Measurements from ENCODE around the gene ZCCHC8. TPM values are rescaled to one million over a fixed set of nuclear protein-coding genes. Genes with fewer than 3 reads are reported as not detected.

The ZCCHC8 gene
- total and polyA plus RNA-seq, 2 of the 4 experiments (the other 2 are of a cell fraction), result 9.5 to 12.7 TPM

DNA sequence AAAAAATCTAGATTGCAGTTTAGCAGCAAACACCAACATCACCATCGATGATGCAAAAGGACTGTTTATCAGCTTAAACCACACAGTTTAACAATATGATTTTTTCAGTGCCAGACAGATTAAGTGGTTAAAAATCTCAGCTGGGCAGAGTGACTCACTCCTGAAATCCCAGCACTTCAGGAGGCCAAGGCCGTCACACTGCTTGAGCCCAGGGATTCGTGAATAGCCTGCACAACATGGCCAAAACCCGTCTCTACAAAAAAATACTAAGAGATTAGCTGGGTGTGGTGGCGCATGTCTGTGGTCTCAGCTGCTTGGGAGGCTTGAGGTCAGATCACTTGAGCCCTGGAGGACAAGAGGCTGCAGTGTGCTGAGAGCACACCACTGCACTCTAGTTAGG lies 17.1 kb upstream of the ZCCHC8 start:
- H4K5ac ChIP-seq (ENCODE audit: low read depth, low read length), result no peak overlapping the region
- TF ChIP-seq CEBPB (IDR thresholded peaks at IDR 0.05; ENCODE audit: low read depth, low read length) (peak; percentile 91), POLR2A (IDR thresholded peaks at IDR 0.05; ENCODE audit: low read depth, low read length) (no peak), CHD1 (IDR thresholded peaks at IDR 0.05; ENCODE audit: low read depth, low read length) (no peak), RCOR1 (IDR thresholded peaks at IDR 0.05; ENCODE audit: insufficient replicate concordance, low read length) (no peak), MAFK (IDR thresholded peaks at IDR 0.05; ENCODE audit: low read depth, low read length) (0 out of 2 replicates have a peak, but pooled peaks have one; percentile 3), ELK1 (IDR thresholded peaks at IDR 0.05; ENCODE audit: borderline replicate concordance, low read depth, low read length) (no peak), BHLHE40 (IDR thresholded peaks at IDR 0.05; ENCODE audit: low read depth, low read length) (peak; percentile 42), FOS (IDR thresholded peaks at IDR 0.05; ENCODE audit: low read depth, low read length) (peak; percentile 88), NFE2L2 (IDR thresholded peaks at IDR 0.05; ENCODE audit: low read depth, low read length) (0 out of 2 replicates have a peak, but pooled peaks have one; percentile 0), MXI1 (IDR thresholded peaks at IDR 0.05; ENCODE audit: borderline replicate concordance, low read depth, low read length) (peak; percentile 81; the same call in 1 of the 2 replicates), SMC3 (IDR thresholded peaks at IDR 0.05; ENCODE audit: low read depth, low read length) (no peak)
- no peak overlapping the region for H2BK20ac ChIP-seq (ENCODE audit: low read depth, low read length)
- no TSS peak for BruUV-seq (replicated peaks)
- H3K9me3 ChIP-seq (ENCODE audit: control insufficient read depth, insufficient read depth, low read length), result 0 out of 2 replicates have a peak, but pooled peaks cover 2% of the 10 kb centered on the region
- H4K91ac ChIP-seq (ENCODE audit: insufficient read depth, low read depth, low read length), result no peak overlapping the region
- peaks cover 79% of the 10 kb centered on the region for H4K20me1 ChIP-seq (ENCODE audit: insufficient read depth, low read length)
- H3K4me2 ChIP-seq (ENCODE audit: low read depth, low read length), result no peak overlapping the region
- H3K27me3 ChIP-seq (ENCODE audit: control insufficient read depth, insufficient read depth, low read length), result no peaks in the 10 kb centered on the region
- ChIA-PET POLR2A (ENCODE audit: unreplicated experiment) (no interaction called here), CTCF (no interaction called here)
- peak overlapping the region; percentile 59 for H2AK9ac ChIP-seq (replicated peaks; ENCODE audit: low read depth, low read length, poor library complexity)
- H3K4ac ChIP-seq (ENCODE audit: low read depth, low read length), result 0 out of 2 replicates have a peak overlapping the region, but pooled peaks have one; percentile 2
- intact Hi-C loops (cut with micrococcal nuclease), result no loop called here
- H3K4me1 ChIP-seq (ENCODE audit: control insufficient read depth, insufficient read depth, low read length), result peaks cover 6% of the 10 kb centered on the region; the same call in 1 of the 2 replicates
- no peak overlapping the region for H3K23ac ChIP-seq (ENCODE audit: low read depth, low read length)
- in situ Hi-C loops (cut with MboI; ENCODE audit: low sequenced_read_pairs), result no loop called here
- peak overlapping the region; percentile 68; the same call in 1 of the 2 replicates for H3K27ac ChIP-seq (ENCODE audit: insufficient read depth, low read length)
- H3K9me1 ChIP-seq (ENCODE audit: insufficient read depth, low read length), result peaks cover 3% of the 10 kb centered on the region
- WGBS, 2 experiments (ENCODE audit: extremely low coverage in 2 of 2, insufficient read length in 1 of 2), result no CpG with 5 or more reads among the region's 5 CpGs
- H3K56ac ChIP-seq (ENCODE audit: extremely low read depth, insufficient read depth, low read length), result no peak overlapping the region
- H3K4me3 ChIP-seq (ENCODE audit: insufficient read depth, low read depth, low read length), result no peak overlapping the region
- ATAC-seq (ENCODE audit: low read depth) (peak; percentile 93), DNase-seq (peak; percentile 98)
- no peak overlapping the region for H3K9ac ChIP-seq (ENCODE audit: low read depth, low read length)
- no peak overlapping the region for H3K18ac ChIP-seq (ENCODE audit: low read depth, low read length)
- peaks cover 26 to 57% of the 10 kb centered on the region in 2 experiments for H3K79me1 ChIP-seq (ENCODE audit: low read depth in 1 of 2, low read length in 2 of 2)
- H3K36me3 ChIP-seq (ENCODE audit: control insufficient read depth, insufficient read depth, low read length), result peaks cover 58% of the 10 kb centered on the region
- H2BK120ac ChIP-seq (ENCODE audit: low read depth, low read length), result no peak overlapping the region
- H2AFZ ChIP-seq (replicated peaks; ENCODE audit: low read length, poor library complexity), result no peak overlapping the region
- H2AK5ac ChIP-seq (ENCODE audit: low read depth, low read length), result no peak overlapping the region
- no peak overlapping the region for H2BK15ac ChIP-seq (ENCODE audit: low read depth, low read length)
- H3K14ac ChIP-seq (replicated peaks; ENCODE audit: low read depth, low read length), result no peak overlapping the region
- dilution Hi-C loops (cut with HindIII; ENCODE audit: low sequenced_read_pairs, unreplicated experiment), result no loop called here
- H4K8ac ChIP-seq (ENCODE audit: low read depth in 2 of 2, low read length in 2 of 2), result no peak overlapping the region
- peak overlapping the region; percentile 79 for H2BK5ac ChIP-seq (ENCODE audit: low read depth, low read length, poor library complexity, severe bottlenecking)

Measured in IMR-90 (cell line).